Measurements from ENCODE around the gene KCNG2.

KCNG2 gene

GRCh38 chr18:79905993-79906392 is 108.3 kb downstream of the KCNG2 start:
- H3K9ac ChIP-seq (ENCODE audit: low read length), result no peak overlapping the region
- H3K36me3 ChIP-seq (ENCODE audit: insufficient read depth, low read length), result peaks cover 8% of the 10 kb centered on the region; the same call in 1 of the 2 replicates
- H3K4me2 ChIP-seq (ENCODE audit: low read length), result no peak overlapping the region
- no peaks in the 10 kb centered on the region for H3K4me1 ChIP-seq (ENCODE audit: insufficient read depth, low read length, severe bottlenecking)
- TF ChIP-seq EZH2 (IDR thresholded peaks at IDR 0.05; ENCODE audit: borderline replicate concordance, low read length) (no peak), CTCF (IDR thresholded peaks at IDR 0.05; ENCODE audit: low read length) (no peak)
- H3K27ac ChIP-seq (ENCODE audit: low read depth, low read length, poor library complexity, severe bottlenecking), result no peak overlapping the region
- H2AFZ ChIP-seq (ENCODE audit: low read length), result no peak overlapping the region
- no peaks in the 10 kb centered on the region for H3K79me2 ChIP-seq (ENCODE audit: insufficient read depth, low read length)
- H3K4me3 ChIP-seq (ENCODE audit: low read depth, low read length, poor library complexity, severe bottlenecking), result no peak overlapping the region
- no peaks in the 10 kb centered on the region for H3K9me2 ChIP-seq (ENCODE audit: low read depth, low read length)
- no peaks in the 10 kb centered on the region for H3K27me3 ChIP-seq (ENCODE audit: insufficient read depth, low read length)
- no peaks in the 10 kb centered on the region for H3F3A ChIP-seq (ENCODE audit: insufficient read depth, low read length)
- no peaks in the 10 kb centered on the region for H4K20me1 ChIP-seq (ENCODE audit: insufficient read depth, low read length)
- no peaks in the 10 kb centered on the region for H3K9me3 ChIP-seq (ENCODE audit: low read length)

DNA sequence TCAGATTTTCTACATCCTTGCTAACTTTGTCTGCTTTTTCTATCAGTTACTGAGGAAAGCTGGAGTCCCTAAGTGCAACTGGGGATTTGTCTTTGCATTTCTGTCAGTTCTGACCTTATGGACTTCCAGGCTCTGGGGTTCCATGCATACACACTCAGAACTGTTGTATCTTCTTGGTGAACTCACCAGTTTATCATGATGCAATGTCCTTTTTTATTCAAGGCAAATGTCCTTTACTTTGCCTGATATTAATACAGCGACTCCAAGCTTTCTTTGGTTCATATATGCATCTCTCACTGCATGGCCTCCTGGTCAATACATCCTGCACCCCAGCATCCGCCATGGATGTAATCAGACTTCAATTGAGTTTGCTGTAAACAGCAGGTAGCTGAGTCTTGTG is 109.0 kb downstream of the KCNG2 start:
- TF ChIP-seq EZH2 (IDR thresholded peaks at IDR 0.05; ENCODE audit: borderline replicate concordance, low read length), result no peak
- TF ChIP-seq CTCF (IDR thresholded peaks at IDR 0.05; ENCODE audit: low read length), result no peak
- Histone ChIP-seq H2AFZ (ENCODE audit: low read length) (no peak overlapping the region), H3K36me3 (ENCODE audit: insufficient read depth, low read length) (peaks cover 8% of the 10 kb centered on the region; the same call in 1 of the 2 replicates)

DNA sequence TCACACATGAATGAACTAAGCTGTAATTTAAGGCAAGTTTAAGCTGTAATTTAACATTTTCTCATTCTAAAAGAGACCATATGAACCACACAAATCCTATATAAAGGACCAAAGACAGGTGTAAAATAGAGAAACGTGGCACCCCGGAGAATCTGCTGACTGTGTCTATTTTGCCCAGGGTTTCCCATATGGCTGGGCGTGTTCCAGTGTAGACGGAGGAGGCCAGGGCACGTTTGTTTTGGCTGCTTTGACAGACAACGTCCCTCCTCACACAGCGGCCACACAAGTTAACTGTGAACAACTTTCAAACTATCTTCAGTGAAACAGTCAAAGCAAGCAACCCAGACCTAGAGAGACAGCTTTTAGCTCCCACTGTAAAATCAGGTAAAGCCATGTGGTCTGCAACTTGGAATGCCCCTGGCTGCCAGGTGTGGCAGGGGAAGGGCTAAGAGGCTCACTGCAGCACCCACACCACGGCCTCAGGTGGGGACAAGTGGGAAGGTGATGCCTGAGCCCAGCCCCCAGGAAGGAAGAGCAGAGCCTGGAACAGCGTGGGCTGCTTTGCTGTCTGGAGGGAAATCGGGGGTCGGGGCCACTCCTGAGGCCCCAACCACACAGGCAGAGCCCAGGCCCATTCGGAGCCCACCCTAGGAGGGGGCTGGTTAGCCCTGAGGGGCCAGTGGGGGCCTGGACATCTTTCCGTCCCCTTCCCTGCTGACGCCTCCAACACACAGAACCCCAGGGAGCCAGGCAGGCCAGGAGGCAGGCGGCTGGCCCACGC is 113.0 kb downstream of the KCNG2 start:
- no peaks in the 10 kb centered on the region for H3K79me2 ChIP-seq (ENCODE audit: insufficient read depth, low read length)
- no peaks in the 10 kb centered on the region for H3K9me2 ChIP-seq (ENCODE audit: low read depth, low read length)
- H4K20me1 ChIP-seq (ENCODE audit: insufficient read depth, low read length), result no peaks in the 10 kb centered on the region
- H3K9me3 ChIP-seq (ENCODE audit: low read length), result no peaks in the 10 kb centered on the region
- TF ChIP-seq EZH2 (IDR thresholded peaks at IDR 0.05; ENCODE audit: borderline replicate concordance, low read length), result no peak
- no peak for TF ChIP-seq CTCF (IDR thresholded peaks at IDR 0.05; ENCODE audit: low read length)
- no peak overlapping the region for H3K9ac ChIP-seq (ENCODE audit: low read length)
- H3K27me3 ChIP-seq (ENCODE audit: insufficient read depth, low read length), result no peaks in the 10 kb centered on the region
- no peak overlapping the region for H3K4me2 ChIP-seq (ENCODE audit: low read length)
- no peak overlapping the region for H2AFZ ChIP-seq (ENCODE audit: low read length)
- no peaks in the 10 kb centered on the region for H3F3A ChIP-seq (ENCODE audit: insufficient read depth, low read length)
- no peaks in the 10 kb centered on the region for H3K36me3 ChIP-seq (ENCODE audit: insufficient read depth, low read length)
- H3K4me3 ChIP-seq (ENCODE audit: low read depth, low read length, poor library complexity, severe bottlenecking), result no peak overlapping the region
- no peak overlapping the region for H3K27ac ChIP-seq (ENCODE audit: low read depth, low read length, poor library complexity, severe bottlenecking)
- no peaks in the 10 kb centered on the region for H3K4me1 ChIP-seq (ENCODE audit: insufficient read depth, low read length, severe bottlenecking)

More for the DNA sequence above, 109.0 kb downstream of the KCNG2 start:
- Histone ChIP-seq H3K9me2 (ENCODE audit: low read depth, low read length) (no peaks in the 10 kb centered on the region), H3K9ac (ENCODE audit: low read length) (no peak overlapping the region), H3F3A (ENCODE audit: insufficient read depth, low read length) (no peaks in the 10 kb centered on the region), H3K4me3 (ENCODE audit: low read depth, low read length, poor library complexity, severe bottlenecking) (no peak overlapping the region), H4K20me1 (ENCODE audit: insufficient read depth, low read length) (no peaks in the 10 kb centered on the region), H3K4me1 (ENCODE audit: insufficient read depth, low read length, severe bottlenecking) (no peaks in the 10 kb centered on the region), H3K9me3 (ENCODE audit: low read length) (no peaks in the 10 kb centered on the region), H3K27ac (ENCODE audit: low read depth, low read length, poor library complexity, severe bottlenecking) (no peak overlapping the region), H3K4me2 (ENCODE audit: low read length) (no peak overlapping the region), H3K79me2 (ENCODE audit: insufficient read depth, low read length) (no peaks in the 10 kb centered on the region), H3K27me3 (ENCODE audit: insufficient read depth, low read length) (no peaks in the 10 kb centered on the region)
